HEK293 (cell line): Measurements from ENCODE around the gene CYP4F12.

Source experiments
- CTCF ChIA-PET: fragments of 350-600 bp; formaldehyde crosslinking; extraction: SDS; loops from one replicate; lab custom pipeline; 2021; ENCODE audit warnings: antibody characterized with exemption; lab: Yijun Ruan, JAX
- POLR2A ChIA-PET: fragments of 300-600 bp; formaldehyde crosslinking; extraction: SDS; loops from one replicate; lab custom pipeline; 2020; ENCODE audit warnings: antibody characterized with exemption, inconsistent platforms; lab: Yijun Ruan, JAX
- H3K27ac ChIP-seq: fragments of 200-500 bp; sonication (Bioruptor generic); 2 replicates; pipeline ENCODE4 v1.5.1; 2014; ENCODE audit warnings: low read depth, low read length, control low read depth, inconsistent platforms; ENCODE audit errors: extremely low read depth
- H3K36me3 ChIP-seq, 2 experiments: fragments of 200-500 bp in 1 of 2; sonication (Bioruptor generic) in 1 of 2; 1 replicate in 1 of 2; 2 replicates in 1 of 2; pipeline ENCODE4 v1.5.1; 2014 to 2017; ENCODE audit warnings: inconsistent platforms in 2 of 2, low read length in 2 of 2; ENCODE audit not compliant: control insufficient read depth in 2 of 2, insufficient read depth in 1 of 2
- H3K4me1 ChIP-seq: fragments of 200-500 bp; sonication (Bioruptor generic); 2 replicates; pipeline ENCODE4 v1.5.1; 2014; ENCODE audit warnings: mild to moderate bottlenecking, low read length, inconsistent platforms; ENCODE audit not compliant: control insufficient read depth, insufficient read depth
- H3K4me3 ChIP-seq: 2 replicates; pipeline ENCODE4 v1.5.1; 2011; ENCODE audit warnings: low read depth, mild to moderate bottlenecking, control low read depth, low read length, moderate library complexity
- H3K9me3 ChIP-seq: fragments of 200-500 bp; sonication (Bioruptor generic); 2 replicates; pipeline ENCODE4 v1.5.1; 2014; ENCODE audit warnings: low read depth, low read length, inconsistent platforms; ENCODE audit not compliant: control insufficient read depth, insufficient read depth
- GLI4 ChIP-seq: fragments of 450-650 bp; formaldehyde crosslinking; IDR thresholded peaks from 2 replicates; pipeline ENCODE4 v1.5.1; 2016; ENCODE audit warnings: missing biosample characterization, missing genetic modification characterization
- REST ChIP-seq: fragments of 450-650 bp; formaldehyde crosslinking; IDR thresholded peaks from 2 replicates; pipeline ENCODE4 v1.5.1; 2016; ENCODE audit warnings: missing biosample characterization, missing genetic modification characterization
- ZBTB11 ChIP-seq: fragments of 450-650 bp; formaldehyde crosslinking; conservative IDR thresholded peaks from 2 replicates; pipeline ENCODE4 v1.5.1; 2016; ENCODE audit warnings: low read depth, missing biosample characterization, missing genetic modification characterization
- ZBTB7A ChIP-seq: fragments of 450-650 bp; formaldehyde crosslinking; IDR thresholded peaks from 2 replicates; pipeline ENCODE4 v1.5.1; 2016; ENCODE audit warnings: low read depth, missing biosample characterization, missing genetic modification characterization
- ZIC2 ChIP-seq: fragments of 450-650 bp; formaldehyde crosslinking; IDR thresholded peaks from 2 replicates; pipeline ENCODE4 v1.5.1; 2016; ENCODE audit warnings: missing biosample characterization, missing genetic modification characterization
- ZNF121 ChIP-seq: fragments of 450-650 bp; formaldehyde crosslinking; IDR thresholded peaks from 2 replicates; pipeline ENCODE4 v1.5.1; 2016; ENCODE audit warnings: missing biosample characterization, missing genetic modification characterization
- ZNF132 ChIP-seq: fragments of 450-650 bp; formaldehyde crosslinking; IDR thresholded peaks from 2 replicates; pipeline ENCODE4 v1.5.1; 2017; ENCODE audit warnings: missing biosample characterization, missing genetic modification characterization, borderline replicate concordance
- ZNF2 ChIP-seq: fragments of 450-650 bp; formaldehyde crosslinking; IDR thresholded peaks from 2 replicates; pipeline ENCODE4 v1.5.1; 2016; ENCODE audit warnings: missing biosample characterization, missing genetic modification characterization
- ZNF202 ChIP-seq: fragments of 450-650 bp; formaldehyde crosslinking; IDR thresholded peaks from 2 replicates; pipeline ENCODE4 v1.5.1; 2016; ENCODE audit warnings: missing biosample characterization, missing genetic modification characterization, borderline replicate concordance
- ZNF221 ChIP-seq: fragments of 450-650 bp; formaldehyde crosslinking; IDR thresholded peaks from 2 replicates; pipeline ENCODE4 v1.5.1; 2017; ENCODE audit warnings: missing biosample characterization, missing genetic modification characterization, borderline replicate concordance
- ZNF274 ChIP-seq, 2 experiments: fragments of 200-500 bp in 1 of 2; fragments of 450-650 bp in 1 of 2; sonication (Bioruptor generic) in 1 of 2; formaldehyde crosslinking in 1 of 2; IDR thresholded peaks; 2 replicates each; pipeline versions ENCODE4 v1.5.1 to v1.6.1; 2014 to 2016; ENCODE audit warnings: borderline replicate concordance in 1 of 2, inconsistent platforms in 1 of 2, low read length in 1 of 2, missing biosample characterization in 1 of 2, missing genetic modification characterization in 1 of 2
- ZNF292 ChIP-seq: fragments of 450-650 bp; formaldehyde crosslinking; IDR thresholded peaks from 2 replicates; pipeline ENCODE4 v1.5.1; 2016; ENCODE audit warnings: low read depth, missing biosample characterization, missing genetic modification characterization, borderline replicate concordance
- ZNF391 ChIP-seq: fragments of 450-650 bp; formaldehyde crosslinking; IDR thresholded peaks from 2 replicates; pipeline ENCODE4 v1.5.1; 2016; ENCODE audit warnings: low read depth, missing biosample characterization, missing genetic modification characterization, borderline replicate concordance
- ZNF473 ChIP-seq: fragments of 450-650 bp; formaldehyde crosslinking; IDR thresholded peaks from 2 replicates; pipeline ENCODE4 v1.5.1; 2017; ENCODE audit warnings: missing biosample characterization, missing genetic modification characterization
- ZNF501 ChIP-seq: fragments of 450-650 bp; formaldehyde crosslinking; IDR thresholded peaks from 2 replicates; pipeline ENCODE4 v1.5.1; 2016; ENCODE audit warnings: missing biosample characterization, missing genetic modification characterization
- ZNF548 ChIP-seq: fragments of 450-650 bp; formaldehyde crosslinking; IDR thresholded peaks from 2 replicates; pipeline ENCODE4 v1.5.1; 2016; ENCODE audit warnings: missing biosample characterization, missing genetic modification characterization
- ZNF600 ChIP-seq: fragments of 450-650 bp; formaldehyde crosslinking; IDR thresholded peaks from 2 replicates; pipeline ENCODE4 v1.5.1; 2016; ENCODE audit warnings: missing biosample characterization, missing genetic modification characterization
- ZNF654 ChIP-seq: fragments of 450-650 bp; formaldehyde crosslinking; IDR thresholded peaks from 2 replicates; pipeline ENCODE4 v1.5.1; 2016; ENCODE audit warnings: low read depth, missing biosample characterization, missing genetic modification characterization
- ZNF777 ChIP-seq: fragments of 450-650 bp; formaldehyde crosslinking; IDR thresholded peaks from 2 replicates; pipeline ENCODE4 v1.5.1; 2017; ENCODE audit warnings: missing biosample characterization, missing genetic modification characterization, borderline replicate concordance
- ZNF785 ChIP-seq: fragments of 450-650 bp; formaldehyde crosslinking; IDR thresholded peaks from 2 replicates; pipeline ENCODE4 v1.5.1; 2016; ENCODE audit warnings: missing biosample characterization, missing genetic modification characterization

Gene CYP4F12

GRCh38 chr19:15683411-15683810 lies 10.5 kb downstream of the CYP4F12 start:
- no peak for TF ChIP-seq ZNF391
- Histone ChIP-seq H3K4me3 (no peak overlapping the region), H3K36me3 (no peaks in the 10 kb centered on the region), H3K9me3 (no peaks in the 10 kb centered on the region), H3K4me1 (no peaks in the 10 kb centered on the region), H3K27ac (no peak overlapping the region)
- CTCF ChIA-PET, result interaction anchor here (0.6 kb wide), 1 partner anchor 595 kb away, joined by 3 read pairs; no protein-coding TSS in a partner anchor
- POLR2A ChIA-PET, result no interaction called here

- no peaks in the 10 kb centered on the region for H3K4me1 ChIP-seq
- H3K36me3 ChIP-seq, result no peaks in the 10 kb centered on the region
- TF ChIP-seq ZNF501 (tag by site-specific recombination) (no peak), ZNF221 (tag by site-specific recombination) (no peak), REST (tag by site-specific recombination) (peak; percentile 93), ZIC2 (tag by site-specific recombination) (no peak)
- H3K4me3 ChIP-seq, result no peak overlapping the region
- CTCF ChIA-PET, result no interaction called here
- POLR2A ChIA-PET, result no interaction called here
- no peaks in the 10 kb centered on the region for H3K9me3 ChIP-seq
- H3K27ac ChIP-seq, result no peak overlapping the region
Measured at GRCh38 chr19:15684828-15685227, 11.9 kb downstream of the CYP4F12 start.

- TF ChIP-seq ZNF600, result no peak
- no peak for TF ChIP-seq ZNF777 (tag by site-specific recombination)
- no peak for TF ChIP-seq ZNF785 (tag by site-specific recombination)
- TF ChIP-seq ZNF473 (tag by site-specific recombination), result no peak
- no peak for TF ChIP-seq ZNF391
- TF ChIP-seq ZNF132 (tag by site-specific recombination), result no peak
- TF ChIP-seq GLI4 (tag by site-specific recombination), result no peak
- no peak for TF ChIP-seq ZNF292
- no peak for TF ChIP-seq ZNF2
- TF ChIP-seq ZBTB7A (tag by site-specific recombination), result no peak
- TF ChIP-seq ZNF548 (tag by site-specific recombination), result no peak
- no peak for TF ChIP-seq ZNF202 (tag by site-specific recombination)
- no peak for TF ChIP-seq ZBTB11 (tag by site-specific recombination)
- no peak for TF ChIP-seq ZNF121
- TF ChIP-seq ZNF654 (tag by site-specific recombination), result no peak
- no peak for TF ChIP-seq ZNF274 (IDR thresholded peaks at IDR 0.05; ENCODE audit: low read length)
- no peak for TF ChIP-seq ZNF274 (tag by site-specific recombination; IDR thresholded peaks at IDR 0.05; ENCODE audit: borderline replicate concordance)
- POLR2A ChIA-PET, result no interaction called here
- Histone ChIP-seq H3K27ac (no peak overlapping the region), H3K4me3 (no peak overlapping the region), H3K4me1 (no peaks in the 10 kb centered on the region), H3K36me3 (no peaks in the 10 kb centered on the region), H3K9me3 (no peaks in the 10 kb centered on the region)
- CTCF ChIA-PET, result no interaction called here
Measured at GRCh38 chr19:15696654-15697194, 23.8 kb downstream of the CYP4F12 start.
